ENCODE data around the gene VPS37D. TPM values are rescaled to one million over a fixed set of nuclear protein-coding genes. Genes with fewer than 3 reads are reported as not detected.

Gene VPS37D
- total and polyA plus RNA-seq, 8 donors = 0.89 to 10.1 (median 7.8) TPM

- Histone ChIP-seq H3K4me3 (peak overlapping the region in 1 of 2 donors; percentile 47), H3K27me3 (peaks cover 26 to 74% of the 10 kb centered on the region in 2 donors), H3K27ac (no peak overlapping the region), H3K36me3 (no peaks in the 10 kb centered on the region), H3K9me3 (no peaks in the 10 kb centered on the region), H3K4me1 (peaks cover 11 to 21% of the 10 kb centered on the region in 2 donors)
- intact Hi-C loops (cut with DNase I) = no loop called here
- ATAC-seq (no peak), DNase-seq (no peak)
- TF ChIP-seq CTCF (IDR thresholded peaks at IDR 0.05) = no peak
Observed at GRCh38 chr7:73622527-73622908, 45.1 kb upstream of the VPS37D start.

GRCh38 chr7:73622909-73623797 lies 44.5 kb upstream of the VPS37D start:
- intact Hi-C loops (cut with DNase I) = no loop called here
- H3K9me3 ChIP-seq = no peaks in the 10 kb centered on the region
- no peak for DNase-seq
- no peaks in the 10 kb centered on the region for H3K36me3 ChIP-seq
- peaks cover 26 to 81% of the 10 kb centered on the region in 2 donors for H3K27me3 ChIP-seq
- no peak for TF ChIP-seq CTCF (IDR thresholded peaks at IDR 0.05)
- peaks cover 11 to 21% of the 10 kb centered on the region in 2 donors for H3K4me1 ChIP-seq
- peak; percentile 10 for ATAC-seq
- no peak overlapping the region for H3K27ac ChIP-seq
- peak overlapping the region; percentile 29 to 47 for H3K4me3 ChIP-seq

- no peak within 1 kb of the TSS for H3K27ac ChIP-seq
- ATAC-seq (peak; percentile 99), DNase-seq (peak in 3 of 4 donors; percentile 77 to 93 (median 81))
- intact Hi-C loops (cut with DNase I) = no loop called here
- H3K9me3 ChIP-seq = no peaks in the 10 kb centered on the region
- H3K27me3 ChIP-seq = peaks cover 26 to 90% of the 10 kb centered on the region in 2 donors
- H3K4me1 ChIP-seq = peaks cover 11 to 21% of the 10 kb centered on the region in 2 donors
- TF ChIP-seq CTCF (IDR thresholded peaks at IDR 0.05) = no peak
- H3K36me3 ChIP-seq = no peaks in the 10 kb centered on the region
- H3K4me3 ChIP-seq = peak within 1 kb of the TSS; percentile 29 to 47
Observed at GRCh38 chr7:73623798-73624668, 43.6 kb upstream of the VPS37D start, which contains the start of gene MLXIPL. Gene MLXIPL, minus strand, starts transcription at chr7:73624522. Its CDS starts 30 bp downstream, at chr7:73624492.

- no peak for ATAC-seq
- Histone ChIP-seq H3K9me3 (no peaks in the 10 kb centered on the region), H3K4me1 (peaks cover 11 to 21% of the 10 kb centered on the region in 2 donors), H3K27me3 (peaks cover 26 to 94% of the 10 kb centered on the region in 2 donors), H3K4me3 (peak overlapping the region in 1 of 2 donors; percentile 47), H3K27ac (no peak overlapping the region), H3K36me3 (no peaks in the 10 kb centered on the region)
- no peak for DNase-seq
- intact Hi-C loops (cut with DNase I) = no loop called here
- no peak for TF ChIP-seq CTCF (IDR thresholded peaks at IDR 0.05)
Observed at GRCh38 chr7:73624669-73625001, 43.0 kb upstream of the VPS37D start.

GRCh38 chr7:73625276-73625675 lies 42.4 kb upstream of the VPS37D start:
- Histone ChIP-seq H3K36me3 (no peaks in the 10 kb centered on the region), H3K27me3 (peaks cover 26 to 95% of the 10 kb centered on the region in 2 donors), H3K27ac (no peak overlapping the region), H3K9me3 (no peaks in the 10 kb centered on the region), H3K4me3 (no peak overlapping the region), H3K4me1 (peaks cover 11 to 21% of the 10 kb centered on the region in 2 donors)
- DNase-seq = peak in 1 of 4 donors; percentile 58
- no peak for TF ChIP-seq CTCF (IDR thresholded peaks at IDR 0.05)
- intact Hi-C loops (cut with DNase I) = no loop called here
- ATAC-seq = no peak
